CD4-positive, alpha-beta T cell (primary cell): ENCODE data around the gene POPDC2. TPM values are rescaled to one million over a fixed set of nuclear protein-coding genes. Genes with fewer than 3 reads are reported as not detected.

Experiments
- ATAC-seq: fragments of 200-7000 bp; cut with Tn5 transposase; one replicate; pipeline ENCODE4 v1.10.0; 2022; ENCODE audit warnings: mild to moderate bottlenecking; ENCODE audit not compliant: poor library complexity
- CTCF ChIA-PET: fragments of 350-600 bp; sonication (Branson Sonifier 250); formaldehyde crosslinking; loops from one replicate; lab custom pipeline; 2021; ENCODE audit warnings: antibody characterized with exemption, inconsistent platforms; lab: Charles Lee
- POLR2A ChIA-PET: fragments of 350-600 bp; sonication (Branson Sonifier 250); formaldehyde crosslinking; loops from one replicate; lab custom pipeline; 2021; ENCODE audit warnings: antibody characterized with exemption, inconsistent platforms; lab: Charles Lee
- DNase-seq, 14 experiments: peaks; one replicate each; pipeline ENCODE4 v3.0.0-alpha.2; 2013 to 2020; ENCODE audit warnings: mixed read lengths in 2 of 14
- H3K27ac ChIP-seq, 2 donors: one replicate each; pipeline versions ENCODE4 v1.5.1 to v1.7.0; 2013; ENCODE audit warnings: low read length in 2 of 2, low read depth in 1 of 2, mild to moderate bottlenecking in 1 of 2
- H3K27me3 ChIP-seq, 2 experiments: 1 replicate in 1 of 2; 2 replicates in 1 of 2; pipeline versions ENCODE4 v1.6.1 to v1.7.0; 2013; ENCODE audit warnings: low read length in 2 of 2, control low read depth in 1 of 2, mild to moderate bottlenecking in 1 of 2, moderate library complexity in 1 of 2; ENCODE audit not compliant: insufficient read depth in 2 of 2, control insufficient read depth in 1 of 2
- H3K36me3 ChIP-seq: one replicate; pipeline ENCODE4 v1.6.1; 2013; ENCODE audit warnings: low read length, control low read depth; ENCODE audit not compliant: insufficient read depth
- H3K4me1 ChIP-seq: one replicate; pipeline ENCODE4 v1.6.1; 2013; ENCODE audit warnings: low read length, control low read depth; ENCODE audit not compliant: insufficient read depth
- H3K4me3 ChIP-seq: one replicate; pipeline ENCODE4 v1.5.1; 2013; ENCODE audit warnings: mild to moderate bottlenecking, low read length, moderate library complexity
- H3K9me3 ChIP-seq, 2 experiments: 1 replicate in 1 of 2; 2 replicates in 1 of 2; pipeline versions ENCODE4 v1.6.1 to v1.7.0; 2013; ENCODE audit warnings: low read length in 2 of 2, mild to moderate bottlenecking in 2 of 2, control low read depth in 1 of 2, moderate library complexity in 1 of 2; ENCODE audit not compliant: control insufficient read depth in 1 of 2, insufficient read depth in 1 of 2
- H3K27ac Mint-ChIP-seq: one replicate; pipeline ENCODE4 v1.8.0; 2020; ENCODE audit warnings: mixed read lengths
- H3K27me3 Mint-ChIP-seq: one replicate; pipeline ENCODE4 v1.8.0; 2021; ENCODE audit warnings: mixed read lengths
- H3K36me3 Mint-ChIP-seq: one replicate; pipeline ENCODE4 v1.8.0; 2021; ENCODE audit warnings: low read depth, mixed read lengths
- H3K4me1 Mint-ChIP-seq: one replicate; pipeline ENCODE4 v1.8.0; 2021; ENCODE audit warnings: low read depth, mixed read lengths
- H3K4me3 Mint-ChIP-seq: one replicate; pipeline ENCODE4 v1.8.0; 2020; ENCODE audit warnings: mild to moderate bottlenecking, mixed read lengths
- H3K9me3 Mint-ChIP-seq: one replicate; pipeline ENCODE4 v1.8.0; 2020; ENCODE audit warnings: mixed read lengths
- CTCF ChIP-seq: fragments of 200-600 bp; IDR thresholded peaks from one replicate; pipeline ENCODE4 v1.8.0; 2022; ENCODE audit warnings: antibody characterized with exemption, mild to moderate bottlenecking
- intact Hi-C, 2 experiments: fragments of 100-400 bp; cut with DNase I in 1 of 2; cut with micrococcal nuclease in 1 of 2; formaldehyde crosslinking; loops; one replicate each; pipeline versions ENCODE4 v1.15.1 to v1.9.0; 2023 to 2025; cut with DNase I, micrococcal nuclease
- total RNA-seq, 174 experiments: library from RNA in 2 of 174; stranded (reverse) in 2 of 174; gene quantifications; one replicate each; pipeline ENCODE4 v1.2.3 and lab custom pipeline; 2021 to 2026

The POPDC2 gene
- total RNA-seq, 2 experiments from 2014 or later: 2.6 to 3.5 TPM

- no peak for DNase-seq
- H3K4me1 Mint-ChIP-seq: no peaks in the 10 kb centered on the region
- Histone ChIP-seq H3K4me1 (no peaks in the 10 kb centered on the region), H3K4me3 (no peak overlapping the region), H3K36me3 (no peaks in the 10 kb centered on the region), H3K9me3 (no peaks in the 10 kb centered on the region), H3K27me3 (no peaks in the 10 kb centered on the region), H3K27ac (no peak overlapping the region)
- ChIA-PET POLR2A (no interaction called here), CTCF (no interaction called here)
- H3K4me3 Mint-ChIP-seq: no peak overlapping the region
- ATAC-seq: no peak
- no peaks in the 10 kb centered on the region for H3K9me3 Mint-ChIP-seq
- no peaks in the 10 kb centered on the region for H3K36me3 Mint-ChIP-seq
- no peak overlapping the region for H3K27ac Mint-ChIP-seq
- H3K27me3 Mint-ChIP-seq: peaks cover 7% of the 10 kb centered on the region
- intact Hi-C loops: no loop called here
- no peak for TF ChIP-seq CTCF
These were observed 41.3 kb downstream of the POPDC2 start for GRCh38 chr3:119619094-119619493.

DNA sequence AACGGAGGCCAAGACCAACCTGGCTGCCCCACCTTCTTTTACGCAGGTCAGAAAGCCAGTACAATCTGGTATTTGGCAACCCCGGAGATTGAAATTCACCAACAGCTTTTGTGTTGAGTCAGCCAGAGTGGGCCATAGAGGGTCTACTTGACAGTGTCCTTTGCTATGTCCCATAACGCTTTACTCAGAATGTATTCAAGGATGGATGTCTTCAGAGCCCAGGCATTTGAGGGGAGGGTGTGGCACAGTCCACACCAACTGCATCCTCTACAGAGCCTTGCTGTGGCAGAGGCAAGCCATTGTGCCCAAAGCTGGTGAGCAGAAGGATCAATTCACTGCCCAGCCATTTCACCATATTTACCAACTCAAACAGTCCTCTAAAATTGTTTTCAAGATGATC is 44.3 kb downstream of the POPDC2 start:
- Mint-ChIP-seq H3K9me3 (no peaks in the 10 kb centered on the region), H3K27me3 (peaks cover 17% of the 10 kb centered on the region), H3K27ac (no peak overlapping the region), H3K4me1 (no peaks in the 10 kb centered on the region), H3K36me3 (no peaks in the 10 kb centered on the region), H3K4me3 (no peak overlapping the region)
- Histone ChIP-seq H3K27ac (no peak overlapping the region), H3K4me1 (no peaks in the 10 kb centered on the region), H3K4me3 (no peak overlapping the region), H3K36me3 (no peaks in the 10 kb centered on the region), H3K9me3 (no peaks in the 10 kb centered on the region), H3K27me3 (peaks cover 0 to 2% of the 10 kb centered on the region in 2 experiments)
- TF ChIP-seq CTCF: no peak
- ChIA-PET CTCF (no interaction called here), POLR2A (no interaction called here)
- ATAC-seq: no peak
- intact Hi-C loops: no loop called here
- no peak for DNase-seq

DNA sequence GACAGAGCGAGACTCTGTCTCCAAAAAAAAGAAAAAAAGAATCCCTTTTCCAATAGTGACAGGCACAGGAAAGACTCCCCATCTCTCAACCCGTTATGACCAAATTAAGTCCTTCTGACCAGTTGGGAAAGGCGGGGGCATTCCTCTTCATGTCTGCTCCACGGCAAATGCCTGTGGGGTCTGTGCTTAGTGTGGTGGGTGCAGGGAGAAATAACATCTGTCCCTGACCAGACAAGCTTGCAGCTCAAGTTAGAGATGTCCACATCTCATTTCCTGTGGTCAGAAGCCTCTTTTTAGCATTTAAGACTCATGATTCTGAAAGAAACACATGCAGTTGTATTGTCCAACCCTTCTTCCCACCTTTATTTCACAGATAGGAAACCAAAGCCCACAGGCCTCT is 46.5 kb downstream of the POPDC2 start:
- ChIA-PET POLR2A (no interaction called here), CTCF (no interaction called here)
- Mint-ChIP-seq H3K27me3 (peaks cover 22% of the 10 kb centered on the region), H3K4me1 (no peaks in the 10 kb centered on the region), H3K4me3 (no peak overlapping the region), H3K27ac (no peak overlapping the region), H3K9me3 (no peaks in the 10 kb centered on the region), H3K36me3 (no peaks in the 10 kb centered on the region)
- DNase-seq (no peak), ATAC-seq (no peak)
- Histone ChIP-seq H3K27me3 (peaks cover 0 to 2% of the 10 kb centered on the region in 2 experiments), H3K9me3 (no peaks in the 10 kb centered on the region), H3K27ac (no peak overlapping the region), H3K36me3 (no peaks in the 10 kb centered on the region), H3K4me1 (no peaks in the 10 kb centered on the region), H3K4me3 (no peak overlapping the region)
- TF ChIP-seq CTCF: no peak
- intact Hi-C loops: no loop called here
